GM23338 (cell line): ENCODE data around the gene AZIN2. TPM values are rescaled to one million over a fixed set of nuclear protein-coding genes. Genes with fewer than 3 reads are reported as not detected.
"Not testable (repeated sequence)": the region's sequence is repeated elsewhere in the genome, so short reads cannot be mapped to it uniquely, and the experiment has no call there.

Experiments used
- ATAC-seq: fragments of 200-7000 bp; cut with Tn5 transposase; 3 replicates; pipeline ENCODE4 v1.9.1; 2020
- DNase-seq: peaks from one replicate; pipeline ENCODE4 v3.0.0-alpha.2; 2015; ENCODE audit warnings: low spot score
- H2AFZ ChIP-seq: fragments of 200-600 bp; sonication (generic); 2 replicates; pipeline ENCODE4 v1.8.0; 2016; ENCODE audit warnings: antibody characterized with exemption, mild to moderate bottlenecking, moderate library complexity
- H3F3A ChIP-seq: fragments of 200-600 bp; sonication (generic); replicated peaks from 2 replicates; pipeline ENCODE4 v1.8.0; 2017; ENCODE audit warnings: antibody characterized with exemption, mixed run types, low read depth
- H3K27ac ChIP-seq: fragments of 200-600 bp; sonication (generic); 2 replicates; pipeline ENCODE4 v1.6.1; 2016; ENCODE audit warnings: low read depth
- H3K27me3 ChIP-seq: fragments of 200-600 bp; sonication (generic); 2 replicates; pipeline ENCODE4 v1.8.0; 2016; ENCODE audit warnings: mild to moderate bottlenecking, mixed run types, moderate library complexity; ENCODE audit not compliant: insufficient read depth
- H3K36me3 ChIP-seq: fragments of 200-600 bp; sonication (generic); 2 replicates; pipeline ENCODE4 v1.8.0; 2016; ENCODE audit warnings: mild to moderate bottlenecking; ENCODE audit not compliant: insufficient read depth
- H3K4me1 ChIP-seq: fragments of 200-600 bp; sonication (generic); 2 replicates; pipeline ENCODE4 v1.8.0; 2016; ENCODE audit warnings: mild to moderate bottlenecking, moderate library complexity; ENCODE audit not compliant: insufficient read depth
- H3K4me2 ChIP-seq: fragments of 200-600 bp; sonication (generic); 2 replicates; pipeline ENCODE4 v1.7.1; 2017; ENCODE audit warnings: mixed run types
- H3K4me3 ChIP-seq: fragments of 200-600 bp; sonication (generic); 2 replicates; pipeline ENCODE4 v1.6.1; 2016; ENCODE audit warnings: mixed run types
- H3K79me2 ChIP-seq: fragments of 200-600 bp; sonication (generic); replicated peaks from 2 replicates; pipeline ENCODE4 v1.8.0; 2017; ENCODE audit warnings: mild to moderate bottlenecking; ENCODE audit not compliant: insufficient read depth
- H3K9me2 ChIP-seq: fragments of 200-600 bp; sonication (generic); 2 replicates; pipeline ENCODE4 v1.8.0; 2017; ENCODE audit not compliant: insufficient read depth
- H4K20me1 ChIP-seq: fragments of 200-600 bp; sonication (generic); replicated peaks from 2 replicates; pipeline ENCODE4 v1.8.0; 2017; ENCODE audit warnings: mild to moderate bottlenecking; ENCODE audit not compliant: insufficient read depth
- H3K27ac Mint-ChIP-seq: 2 replicates; pipeline ENCODE4 v1.8.0; 2020; ENCODE audit warnings: inconsistent platforms, mild to moderate bottlenecking, moderate library complexity, mixed read lengths
- H3K27me3 Mint-ChIP-seq: 3 replicates; pipeline ENCODE4 v1.8.0; 2022; ENCODE audit warnings: low read depth, mild to moderate bottlenecking, moderate library complexity, mixed read lengths, inconsistent platforms; ENCODE audit not compliant: insufficient read depth, poor library complexity
- H3K36me3 Mint-ChIP-seq: 3 replicates; pipeline ENCODE4 v1.8.0; 2021; ENCODE audit warnings: low read depth, mild to moderate bottlenecking, inconsistent platforms, moderate library complexity, mixed read lengths
- H3K4me1 Mint-ChIP-seq: 3 replicates; pipeline ENCODE4 v1.8.0; 2020; ENCODE audit warnings: mild to moderate bottlenecking, inconsistent platforms, mixed read lengths
- H3K4me3 Mint-ChIP-seq: 3 replicates; pipeline ENCODE4 v1.8.0; 2021; ENCODE audit warnings: moderate library complexity, mild to moderate bottlenecking, inconsistent platforms, mixed read lengths
- H3K9me3 Mint-ChIP-seq: 3 replicates; pipeline ENCODE4 v1.8.0; 2020; ENCODE audit warnings: moderate library complexity, mild to moderate bottlenecking, inconsistent platforms, mixed read lengths
- CREB1 ChIP-seq: fragments of 250-450 bp; sonication (Bioruptor Pico); IDR thresholded peaks from 2 replicates; pipeline ENCODE4 v1.5.0; 2020; ENCODE audit warnings: low read depth, mild to moderate bottlenecking, moderate library complexity
- EZH2phosphoT487 ChIP-seq: fragments of 200-600 bp; sonication (generic); IDR thresholded peaks from one replicate; pipeline ENCODE4 v1.8.1; 2018; ENCODE audit warnings: antibody characterized with exemption; ENCODE audit not compliant: unreplicated experiment
- NANOG ChIP-seq: IDR thresholded peaks from 2 replicates; pipeline ENCODE4 v1.6.1; 2016; ENCODE audit warnings: antibody characterized with exemption, borderline replicate concordance
- REST ChIP-seq: IDR thresholded peaks from one replicate; pipeline ENCODE4 v1.6.1; 2018; ENCODE audit warnings: antibody characterized with exemption; ENCODE audit not compliant: unreplicated experiment
- STAT1 ChIP-seq: IDR thresholded peaks from one replicate; pipeline ENCODE4 v1.6.1; 2016; ENCODE audit warnings: antibody characterized with exemption; ENCODE audit not compliant: unreplicated experiment
- polyA plus RNA-seq: library from polyadenylated mRNA; unstranded; fragments of >200 nt; fragmentation: Nextera tagmentation; extraction: Ambion mirVana; gene quantifications from 2 replicates; pipeline ENCODE4 v1.2.1, GENCODE V29; 2016
- total RNA-seq: library from RNA; depleted of rRNA; stranded (reverse); fragments of >200 nt; shearing (Covaris generic); gene quantifications from 2 replicates; pipeline ENCODE4 v1.2.3, GENCODE V29; 2014
- TF ChIP-seq, protein P1 (sequence below): fragments of 250-450 bp; sonication (Bioruptor Pico); IDR thresholded peaks from 2 replicates; pipeline ENCODE4 v1.5.0; 2020; ENCODE audit warnings: mild to moderate bottlenecking, moderate library complexity
- TF ChIP-seq, protein P2 (sequence below): IDR thresholded peaks from 2 replicates; pipeline ENCODE4 v1.6.1; 2016; ENCODE audit warnings: antibody characterized with exemption
- TF ChIP-seq, protein P3 (sequence below), 2 experiments: fragments of 200-600 bp in 1 of 2; sonication (generic) in 1 of 2; conservative IDR thresholded peaks; 2 replicates each; pipeline versions ENCODE4 v1.5.1 to v1.6.1; 2016 to 2017; ENCODE audit warnings: antibody characterized with exemption in 2 of 2, low read depth in 2 of 2, mild to moderate bottlenecking in 2 of 2, moderate library complexity in 1 of 2

AZIN2 gene
- total and polyA plus RNA-seq, 2 experiments from 2014 or later = 0.37 to 1.2 TPM

DNA sequence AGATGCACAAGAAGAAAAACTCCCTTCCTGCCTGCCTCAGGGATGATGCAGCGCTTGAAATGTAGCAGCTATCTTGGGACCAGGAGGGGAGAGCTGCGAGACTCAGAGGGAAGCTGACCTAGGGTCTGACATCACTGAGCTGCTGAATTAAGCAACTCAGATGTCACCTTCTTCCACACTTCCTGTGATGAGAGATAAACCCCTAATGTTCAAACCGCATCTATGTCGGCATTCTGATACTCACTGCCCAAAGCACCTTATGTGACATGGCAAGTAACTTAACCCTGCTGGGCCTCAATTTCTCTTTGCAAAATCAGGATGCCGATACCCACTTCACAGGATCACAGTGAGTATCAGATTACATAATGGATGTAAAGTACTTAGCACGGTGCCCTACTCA, 35.1 kb upstream of the AZIN2 start (continued):
- TF ChIP-seq, protein P1, sequence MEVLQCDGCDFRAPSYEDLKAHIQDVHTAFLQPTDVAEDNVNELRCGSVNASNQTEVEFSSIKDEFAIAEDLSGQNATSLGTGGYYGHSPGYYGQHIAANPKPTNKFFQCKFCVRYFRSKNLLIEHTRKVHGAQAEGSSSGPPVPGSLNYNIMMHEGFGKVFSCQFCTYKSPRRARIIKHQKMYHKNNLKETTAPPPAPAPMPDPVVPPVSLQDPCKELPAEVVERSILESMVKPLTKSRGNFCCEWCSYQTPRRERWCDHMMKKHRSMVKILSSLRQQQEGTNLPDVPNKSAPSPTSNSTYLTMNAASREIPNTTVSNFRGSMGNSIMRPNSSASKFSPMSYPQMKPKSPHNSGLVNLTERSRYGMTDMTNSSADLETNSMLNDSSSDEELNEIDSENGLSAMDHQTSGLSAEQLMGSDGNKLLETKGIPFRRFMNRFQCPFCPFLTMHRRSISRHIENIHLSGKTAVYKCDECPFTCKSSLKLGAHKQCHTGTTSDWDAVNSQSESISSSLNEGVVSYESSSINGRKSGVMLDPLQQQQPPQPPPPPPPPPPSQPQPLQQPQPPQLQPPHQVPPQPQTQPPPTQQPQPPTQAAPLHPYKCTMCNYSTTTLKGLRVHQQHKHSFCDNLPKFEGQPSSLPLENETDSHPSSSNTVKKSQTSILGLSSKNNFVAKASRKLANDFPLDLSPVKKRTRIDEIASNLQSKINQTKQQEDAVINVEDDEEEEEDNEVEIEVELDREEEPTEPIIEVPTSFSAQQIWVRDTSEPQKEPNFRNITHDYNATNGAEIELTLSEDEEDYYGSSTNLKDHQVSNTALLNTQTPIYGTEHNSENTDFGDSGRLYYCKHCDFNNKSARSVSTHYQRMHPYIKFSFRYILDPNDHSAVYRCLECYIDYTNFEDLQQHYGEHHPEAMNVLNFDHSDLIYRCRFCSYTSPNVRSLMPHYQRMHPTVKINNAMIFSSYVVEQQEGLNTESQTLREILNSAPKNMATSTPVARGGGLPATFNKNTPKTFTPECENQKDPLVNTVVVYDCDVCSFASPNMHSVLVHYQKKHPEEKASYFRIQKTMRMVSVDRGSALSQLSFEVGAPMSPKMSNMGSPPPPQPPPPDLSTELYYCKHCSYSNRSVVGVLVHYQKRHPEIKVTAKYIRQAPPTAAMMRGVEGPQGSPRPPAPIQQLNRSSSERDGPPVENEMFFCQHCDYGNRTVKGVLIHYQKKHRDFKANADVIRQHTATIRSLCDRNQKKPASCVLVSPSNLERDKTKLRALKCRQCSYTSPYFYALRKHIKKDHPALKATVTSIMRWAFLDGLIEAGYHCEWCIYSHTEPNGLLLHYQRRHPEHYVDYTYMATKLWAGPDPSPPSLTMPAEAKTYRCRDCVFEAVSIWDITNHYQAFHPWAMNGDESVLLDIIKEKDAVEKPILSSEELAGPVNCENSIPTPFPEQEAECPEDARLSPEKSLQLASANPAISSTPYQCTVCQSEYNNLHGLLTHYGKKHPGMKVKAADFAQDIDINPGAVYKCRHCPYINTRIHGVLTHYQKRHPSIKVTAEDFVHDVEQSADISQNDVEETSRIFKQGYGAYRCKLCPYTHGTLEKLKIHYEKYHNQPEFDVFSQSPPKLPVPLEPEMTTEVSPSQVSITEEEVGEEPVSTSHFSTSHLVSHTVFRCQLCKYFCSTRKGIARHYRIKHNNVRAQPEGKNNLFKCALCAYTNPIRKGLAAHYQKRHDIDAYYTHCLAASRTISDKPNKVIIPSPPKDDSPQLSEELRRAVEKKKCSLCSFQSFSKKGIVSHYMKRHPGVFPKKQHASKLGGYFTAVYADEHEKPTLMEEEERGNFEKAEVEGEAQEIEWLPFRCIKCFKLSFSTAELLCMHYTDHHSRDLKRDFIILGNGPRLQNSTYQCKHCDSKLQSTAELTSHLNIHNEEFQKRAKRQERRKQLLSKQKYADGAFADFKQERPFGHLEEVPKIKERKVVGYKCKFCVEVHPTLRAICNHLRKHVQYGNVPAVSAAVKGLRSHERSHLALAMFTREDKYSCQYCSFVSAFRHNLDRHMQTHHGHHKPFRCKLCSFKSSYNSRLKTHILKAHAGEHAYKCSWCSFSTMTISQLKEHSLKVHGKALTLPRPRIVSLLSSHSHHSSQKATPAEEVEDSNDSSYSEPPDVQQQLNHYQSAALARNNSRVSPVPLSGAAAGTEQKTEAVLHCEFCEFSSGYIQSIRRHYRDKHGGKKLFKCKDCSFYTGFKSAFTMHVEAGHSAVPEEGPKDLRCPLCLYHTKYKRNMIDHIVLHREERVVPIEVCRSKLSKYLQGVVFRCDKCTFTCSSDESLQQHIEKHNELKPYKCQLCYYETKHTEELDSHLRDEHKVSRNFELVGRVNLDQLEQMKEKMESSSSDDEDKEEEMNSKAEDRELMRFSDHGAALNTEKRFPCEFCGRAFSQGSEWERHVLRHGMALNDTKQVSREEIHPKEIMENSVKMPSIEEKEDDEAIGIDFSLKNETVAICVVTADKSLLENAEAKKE (CRISPR knock-in tag) = no peak
- no peak for TF ChIP-seq NANOG

DNA sequence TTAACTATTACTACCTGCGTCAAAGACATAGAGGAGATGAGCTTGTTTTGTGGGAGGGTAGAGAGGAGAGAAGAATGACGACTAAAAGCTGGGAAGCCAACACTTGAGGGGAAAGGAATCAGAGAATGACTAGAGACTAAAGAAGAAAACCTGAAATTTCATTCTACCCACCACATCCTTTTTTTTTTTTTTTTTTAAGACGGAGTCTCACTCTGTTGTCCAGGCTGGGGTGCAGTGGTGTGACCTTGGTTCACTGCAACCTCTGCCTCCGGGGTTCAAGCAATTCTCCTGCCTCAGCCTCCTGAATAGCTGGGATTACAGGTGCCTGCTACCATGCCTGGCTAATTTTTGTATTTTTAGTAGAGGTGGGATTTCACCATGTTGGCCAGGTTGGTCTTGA, 34.7 kb upstream of the AZIN2 start:
- not testable (repeated sequence) for H3K27ac ChIP-seq, H3K4me1 ChIP-seq, H3K4me3 Mint-ChIP-seq, H3F3A ChIP-seq, H3K27ac Mint-ChIP-seq, H3K4me2 ChIP-seq, DNase-seq, H3K36me3 Mint-ChIP-seq, H3K36me3 ChIP-seq, ATAC-seq, H3K9me2 ChIP-seq, H3K4me3 ChIP-seq, H4K20me1 ChIP-seq, H3K79me2 ChIP-seq, H3K27me3 ChIP-seq, H3K27me3 Mint-ChIP-seq
- peak overlapping the region; percentile 86 for H2AFZ ChIP-seq
- Mint-ChIP-seq H3K9me3 (peaks cover 11% of the 10 kb centered on the region), H3K4me1 (peaks cover 12% of the 10 kb centered on the region; the same call in 2 of the 3 replicates)

DNA sequence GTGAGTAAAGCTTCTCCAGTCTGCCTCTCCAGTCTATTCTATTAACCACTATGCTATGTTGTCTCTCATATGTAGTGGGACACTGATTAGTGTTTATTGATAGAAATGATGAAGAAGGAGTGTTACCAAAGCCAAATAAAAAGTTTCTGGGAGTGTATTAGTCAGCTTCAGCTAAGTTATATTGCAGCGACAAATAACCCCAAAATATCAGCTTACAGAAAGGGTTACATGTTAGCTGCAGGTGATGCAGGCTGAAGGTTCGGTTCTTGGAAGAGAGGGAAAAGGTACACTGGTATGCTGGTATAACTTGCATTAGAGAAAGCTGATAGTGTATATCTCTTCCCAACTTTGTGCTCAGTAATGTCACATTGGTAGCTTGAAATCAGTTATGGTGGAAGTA, 33.7 kb upstream of the AZIN2 start:
- Mint-ChIP-seq H3K27me3 (no peaks in the 10 kb centered on the region), H3K9me3 (peaks cover 11% of the 10 kb centered on the region)
- TF ChIP-seq EZH2phosphoT487 (no peak), STAT1 (no peak), REST (no peak), CREB1 (CRISPR knock-in tag) (no peak)
- TF ChIP-seq, protein P2, sequence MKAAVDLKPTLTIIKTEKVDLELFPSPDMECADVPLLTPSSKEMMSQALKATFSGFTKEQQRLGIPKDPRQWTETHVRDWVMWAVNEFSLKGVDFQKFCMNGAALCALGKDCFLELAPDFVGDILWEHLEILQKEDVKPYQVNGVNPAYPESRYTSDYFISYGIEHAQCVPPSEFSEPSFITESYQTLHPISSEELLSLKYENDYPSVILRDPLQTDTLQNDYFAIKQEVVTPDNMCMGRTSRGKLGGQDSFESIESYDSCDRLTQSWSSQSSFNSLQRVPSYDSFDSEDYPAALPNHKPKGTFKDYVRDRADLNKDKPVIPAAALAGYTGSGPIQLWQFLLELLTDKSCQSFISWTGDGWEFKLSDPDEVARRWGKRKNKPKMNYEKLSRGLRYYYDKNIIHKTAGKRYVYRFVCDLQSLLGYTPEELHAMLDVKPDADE = no peak
- TF ChIP-seq, protein P3, sequence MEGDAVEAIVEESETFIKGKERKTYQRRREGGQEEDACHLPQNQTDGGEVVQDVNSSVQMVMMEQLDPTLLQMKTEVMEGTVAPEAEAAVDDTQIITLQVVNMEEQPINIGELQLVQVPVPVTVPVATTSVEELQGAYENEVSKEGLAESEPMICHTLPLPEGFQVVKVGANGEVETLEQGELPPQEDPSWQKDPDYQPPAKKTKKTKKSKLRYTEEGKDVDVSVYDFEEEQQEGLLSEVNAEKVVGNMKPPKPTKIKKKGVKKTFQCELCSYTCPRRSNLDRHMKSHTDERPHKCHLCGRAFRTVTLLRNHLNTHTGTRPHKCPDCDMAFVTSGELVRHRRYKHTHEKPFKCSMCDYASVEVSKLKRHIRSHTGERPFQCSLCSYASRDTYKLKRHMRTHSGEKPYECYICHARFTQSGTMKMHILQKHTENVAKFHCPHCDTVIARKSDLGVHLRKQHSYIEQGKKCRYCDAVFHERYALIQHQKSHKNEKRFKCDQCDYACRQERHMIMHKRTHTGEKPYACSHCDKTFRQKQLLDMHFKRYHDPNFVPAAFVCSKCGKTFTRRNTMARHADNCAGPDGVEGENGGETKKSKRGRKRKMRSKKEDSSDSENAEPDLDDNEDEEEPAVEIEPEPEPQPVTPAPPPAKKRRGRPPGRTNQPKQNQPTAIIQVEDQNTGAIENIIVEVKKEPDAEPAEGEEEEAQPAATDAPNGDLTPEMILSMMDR (conservative IDR thresholded peaks at IDR 0.05; ENCODE audit: low read depth in 2 of 2) = no peak

More for the DNA sequence above, 33.7 kb upstream of the AZIN2 start:
- H3K4me1 Mint-ChIP-seq = peaks cover 12% of the 10 kb centered on the region; the same call in 2 of the 3 replicates
- peaks cover 7% of the 10 kb centered on the region for H3K36me3 Mint-ChIP-seq
- Histone ChIP-seq H2AFZ (no peak overlapping the region), H3K36me3 (no peaks in the 10 kb centered on the region), H3K4me1 (peaks cover 3% of the 10 kb centered on the region; the same call in 1 of the 2 replicates), H3K4me3 (no peak overlapping the region), H3K4me2 (no peak overlapping the region), H4K20me1 (no peaks in the 10 kb centered on the region), H3K27ac (no peak overlapping the region), H3K9me2 (0 out of 2 replicates have a peak, but pooled peaks cover 5% of the 10 kb centered on the region), H3K79me2 (no peaks in the 10 kb centered on the region), H3K27me3 (no peaks in the 10 kb centered on the region), H3F3A (no peaks in the 10 kb centered on the region)
- no peak for ATAC-seq
- no peak overlapping the region for H3K27ac Mint-ChIP-seq
- H3K4me3 Mint-ChIP-seq = no peak overlapping the region
- no peak for DNase-seq
